Stomach (tissue), 9 donors: ENCODE results near the gene IKZF1. TPM values are rescaled to one million over a fixed set of nuclear protein-coding genes. Genes with fewer than 3 reads are reported as not detected.

ENCODE experiments used
- DNase-seq, 2 donors: peaks; one replicate each; pipeline versions ENCODE4 v3.0.0 to v3.0.0-alpha.2; 2013 to 2019
- H3K27ac ChIP-seq, 5 donors: fragments of 200-600 bp in 4 of 5; sonication (generic) in 4 of 5; one replicate each; pipeline ENCODE4 v1.5.1; 2013 to 2019; ENCODE audit warnings: mild to moderate bottlenecking in 1 of 5, moderate library complexity in 1 of 5
- H3K27me3 ChIP-seq, 3 donors: fragments of 200-600 bp; sonication (generic); one replicate each; pipeline ENCODE4 v1.5.1; 2017 to 2019; ENCODE audit warnings: mixed run types in 1 of 3
- H3K36me3 ChIP-seq, 4 donors: fragments of 200-600 bp; sonication (generic); 1 replicate in 3 of 4; 2 replicates in 1 of 4; pipeline ENCODE4 v1.5.1; 2016 to 2019
- H3K4me1 ChIP-seq, 4 donors: fragments of 200-600 bp; sonication (generic); one replicate each; pipeline ENCODE4 v1.5.1; 2016 to 2019
- H3K4me3 ChIP-seq, 4 donors: fragments of 200-600 bp; sonication (generic) in 3 of 4; one replicate each; pipeline ENCODE4 v1.5.1; 2016 to 2019; ENCODE audit warnings: mild to moderate bottlenecking in 1 of 4
- H3K9me3 ChIP-seq, 4 donors: fragments of 200-600 bp; sonication (generic); one replicate each; pipeline ENCODE4 v1.5.1; 2016 to 2019
- EP300 ChIP-seq: sonication (generic); formaldehyde crosslinking; IDR thresholded peaks from one replicate; pipeline ENCODE4 v1.6.1; 2017; ENCODE audit warnings: antibody characterized with exemption
- POLR2A ChIP-seq, 4 donors: fragments of 450-650 bp; IDR thresholded peaks; one replicate each; pipeline ENCODE4 v1.6.1; 2016; ENCODE audit warnings: antibody characterized with exemption in 4 of 4, control low read depth in 2 of 4, mild to moderate bottlenecking in 1 of 4, moderate library complexity in 1 of 4
- POLR2AphosphoS5 ChIP-seq, 3 donors: sonication (generic); formaldehyde crosslinking; IDR thresholded peaks; one replicate each; pipeline ENCODE4 v1.6.1; 2016; ENCODE audit warnings: antibody characterized with exemption in 3 of 3
- WGBS, 5 donors: extraction: QIAGEN DNeasy Blood & Tissue Kit in 3 of 5; methylation state at CpG; one replicate each; pipeline versions ENCODE4 v1.1.5 to v1.1.7; 2013 to 2018; 5-methylcytosine and 5-hydroxymethylcytosine counted together
- intact Hi-C: fragments of 100-400 bp; cut with DNase I; formaldehyde crosslinking; loops from one replicate; pipeline ENCODE4 v1.15.1; 2023; ENCODE audit warnings: low total_unique reads
- polyA plus RNA-seq, 3 donors: library from polyadenylated mRNA; stranded (reverse); fragments of 200-250 nt; gene quantifications; one replicate each; pipeline ENCODE4 v1.2.3, GENCODE V29; 2013
- total RNA-seq, 5 donors: library from RNA; depleted of rRNA; stranded (reverse); fragments of >200 nt; gene quantifications; one replicate each; pipeline versions ENCODE4 v1.1.0 to v1.2.3, GENCODE V29; 2014 to 2016
- TF ChIP-seq, protein P1 (sequence below), 7 experiments: fragments of 450-650 bp in 4 of 7; fragments of 200-600 bp in 3 of 7; sonication (generic) in 3 of 7; IDR thresholded peaks; one replicate each; pipeline ENCODE4 v1.5.1; 2016 to 2019; ENCODE audit warnings: antibody characterized with exemption in 7 of 7, control low read depth in 2 of 7, mild to moderate bottlenecking in 1 of 7
- donor health status: healthy with polysubstance abuse.
- donor health status: Bipolar disorder and iron deficiency.
- donor health status: healthy.

Gene IKZF1
- total and polyA plus RNA-seq, 8 donors = 1.5 to 139 (median 9.7) TPM

DNA sequence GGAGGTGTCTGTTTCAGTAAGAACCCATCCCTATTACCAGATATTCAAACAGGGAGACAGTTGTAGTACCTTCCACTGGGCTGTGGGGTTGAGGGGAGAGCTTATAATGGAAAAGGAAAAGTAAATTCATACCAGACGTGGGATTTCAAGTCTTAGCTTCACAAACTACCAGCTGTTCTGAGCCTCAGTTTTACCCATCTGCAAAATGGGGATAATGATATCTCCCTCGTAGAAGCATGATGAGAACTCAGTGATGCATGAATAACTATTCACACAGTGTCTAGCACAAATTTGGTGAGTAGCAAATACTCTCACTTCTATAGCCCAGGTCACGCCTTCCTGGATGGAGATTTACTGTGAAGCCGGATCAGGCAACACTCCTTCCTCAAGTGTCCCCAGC is 29.1 kb upstream of the IKZF1 start:
- Histone ChIP-seq H3K27ac (no peak overlapping the region), H3K27me3 (no peaks in the 10 kb centered on the region), H3K4me3 (no peak overlapping the region), H3K9me3 (no peaks in the 10 kb centered on the region), H3K4me1 (no peaks in the 10 kb centered on the region), H3K36me3 (no peaks in the 10 kb centered on the region)
- DNase-seq = no peak
- TF ChIP-seq, protein P1, sequence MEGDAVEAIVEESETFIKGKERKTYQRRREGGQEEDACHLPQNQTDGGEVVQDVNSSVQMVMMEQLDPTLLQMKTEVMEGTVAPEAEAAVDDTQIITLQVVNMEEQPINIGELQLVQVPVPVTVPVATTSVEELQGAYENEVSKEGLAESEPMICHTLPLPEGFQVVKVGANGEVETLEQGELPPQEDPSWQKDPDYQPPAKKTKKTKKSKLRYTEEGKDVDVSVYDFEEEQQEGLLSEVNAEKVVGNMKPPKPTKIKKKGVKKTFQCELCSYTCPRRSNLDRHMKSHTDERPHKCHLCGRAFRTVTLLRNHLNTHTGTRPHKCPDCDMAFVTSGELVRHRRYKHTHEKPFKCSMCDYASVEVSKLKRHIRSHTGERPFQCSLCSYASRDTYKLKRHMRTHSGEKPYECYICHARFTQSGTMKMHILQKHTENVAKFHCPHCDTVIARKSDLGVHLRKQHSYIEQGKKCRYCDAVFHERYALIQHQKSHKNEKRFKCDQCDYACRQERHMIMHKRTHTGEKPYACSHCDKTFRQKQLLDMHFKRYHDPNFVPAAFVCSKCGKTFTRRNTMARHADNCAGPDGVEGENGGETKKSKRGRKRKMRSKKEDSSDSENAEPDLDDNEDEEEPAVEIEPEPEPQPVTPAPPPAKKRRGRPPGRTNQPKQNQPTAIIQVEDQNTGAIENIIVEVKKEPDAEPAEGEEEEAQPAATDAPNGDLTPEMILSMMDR (IDR thresholded peaks at IDR 0.05) = no peak
- TF ChIP-seq POLR2A (IDR thresholded peaks at IDR 0.05) (no peak), POLR2AphosphoS5 (IDR thresholded peaks at IDR 0.05) (no peak), EP300 (no peak)
- WGBS, 5 donors = 74 to 88% (median 83%) methylated on average over 4 of the region's 4 CpGs
- intact Hi-C loops = no loop called here

DNA sequence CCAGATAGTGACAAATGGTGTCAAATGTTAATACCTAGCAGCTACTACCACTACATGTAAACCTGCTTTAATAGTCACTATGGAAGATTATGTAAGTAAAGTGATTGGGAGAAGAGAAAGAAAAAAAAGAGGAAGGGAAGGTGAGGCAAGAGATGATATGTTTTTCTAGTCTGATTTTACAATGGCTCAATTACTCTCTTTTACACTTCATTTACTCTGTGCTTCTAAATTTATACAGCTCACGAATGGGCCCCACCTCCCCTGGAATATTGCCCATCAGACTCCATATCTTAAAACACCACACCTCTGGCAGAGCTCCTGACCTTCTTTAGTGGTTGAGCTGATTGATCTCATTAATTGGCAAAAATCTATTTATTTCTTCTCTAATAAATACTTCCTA is 28.0 kb upstream of the IKZF1 start:
- Histone ChIP-seq H3K27me3 (no peaks in the 10 kb centered on the region), H3K4me1 (no peaks in the 10 kb centered on the region), H3K36me3 (no peaks in the 10 kb centered on the region), H3K9me3 (no peaks in the 10 kb centered on the region), H3K4me3 (no peak overlapping the region), H3K27ac (no peak overlapping the region)
- intact Hi-C loops = no loop called here
- 4 to 30% (median 13%) methylated on average over 1 of the region's 1 CpG for WGBS, 5 donors
- DNase-seq = no peak
- TF ChIP-seq EP300 (no peak), POLR2A (IDR thresholded peaks at IDR 0.05) (no peak), POLR2AphosphoS5 (IDR thresholded peaks at IDR 0.05) (no peak)
- TF ChIP-seq, protein P1 (IDR thresholded peaks at IDR 0.05) = no peak

DNA sequence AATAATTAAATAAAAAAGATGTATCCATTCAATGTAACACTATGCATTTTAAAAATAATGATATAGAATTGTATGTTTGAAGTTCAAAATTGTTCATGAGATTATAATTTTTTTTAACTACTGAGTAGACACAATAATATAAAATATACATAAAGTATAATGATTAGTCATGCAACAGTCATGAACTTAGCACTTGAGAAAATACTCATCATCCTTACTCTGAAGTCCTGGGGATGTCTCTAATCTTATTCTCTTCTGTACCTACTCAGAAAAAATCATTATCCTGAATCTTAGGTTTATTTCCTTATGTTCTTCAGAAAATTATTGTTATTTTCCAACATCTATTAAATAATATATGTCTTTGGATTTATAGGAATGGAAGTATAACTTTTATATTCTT is 26.4 kb upstream of the IKZF1 start:
- H3K36me3 ChIP-seq = no peaks in the 10 kb centered on the region
- H3K4me1 ChIP-seq = no peaks in the 10 kb centered on the region
- intact Hi-C loops = no loop called here
- H3K4me3 ChIP-seq = no peak overlapping the region
- H3K9me3 ChIP-seq = no peaks in the 10 kb centered on the region
- H3K27me3 ChIP-seq = no peaks in the 10 kb centered on the region
- no peak for DNase-seq
- TF ChIP-seq POLR2AphosphoS5 (IDR thresholded peaks at IDR 0.05) (no peak), EP300 (no peak), POLR2A (IDR thresholded peaks at IDR 0.05) (no peak)
- TF ChIP-seq, protein P1 (IDR thresholded peaks at IDR 0.05) = no peak
- H3K27ac ChIP-seq = no peak overlapping the region

DNA sequence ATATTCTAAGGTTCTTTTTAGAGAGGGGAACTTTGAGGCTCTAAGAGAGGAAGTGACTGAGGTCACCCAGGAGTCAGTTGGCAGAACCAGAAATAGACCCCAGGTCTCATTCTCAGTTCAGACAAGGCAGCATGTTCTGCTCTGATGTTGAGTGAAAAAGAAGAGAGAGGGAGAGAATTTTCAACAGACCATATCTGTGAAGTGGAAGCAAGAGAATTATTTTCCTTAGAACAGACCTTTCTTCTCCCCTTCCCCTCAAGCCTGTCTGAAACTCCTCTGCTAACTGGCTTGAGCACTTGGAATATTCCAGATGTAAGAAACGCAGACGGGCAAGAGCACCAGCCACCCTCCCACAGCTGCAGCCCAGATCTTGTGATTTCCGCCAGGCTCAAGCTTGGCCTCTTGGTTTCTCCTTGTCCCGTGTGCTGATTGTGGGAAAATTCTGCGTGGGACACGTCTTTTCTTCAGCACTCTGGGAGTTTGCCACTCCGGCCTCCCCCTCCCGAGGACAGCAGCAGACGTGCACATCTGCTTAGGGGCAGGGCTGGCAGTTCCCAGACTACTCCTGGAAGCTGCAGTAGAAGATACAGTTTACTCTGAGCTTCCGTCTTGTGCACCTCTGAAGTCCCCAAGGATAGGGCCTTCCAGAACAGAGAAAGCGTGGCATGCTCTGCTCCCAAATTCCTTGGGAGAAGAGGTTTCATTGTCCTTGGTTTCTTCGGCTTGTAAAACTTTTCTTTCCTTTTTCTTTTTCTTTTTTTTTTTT is 22.7 kb upstream of the IKZF1 start:
- H3K27me3 ChIP-seq = no peaks in the 10 kb centered on the region
- no peak overlapping the region for H3K4me3 ChIP-seq
- 67 to 80% (median 75%) methylated on average over 12 of the region's 12 CpGs for WGBS, 5 donors
- H3K27ac ChIP-seq = peak overlapping the region in 2 of 5 donors; percentile 40 to 50
- intact Hi-C loops = no loop called here
- no peaks in the 10 kb centered on the region for H3K36me3 ChIP-seq
- H3K4me1 ChIP-seq = peaks cover 0 to 3% (median 0%) of the 10 kb centered on the region in 4 donors
- H3K9me3 ChIP-seq = no peaks in the 10 kb centered on the region
- DNase-seq = peak in 1 of 2 donors; percentile 39
- no peak for TF ChIP-seq POLR2AphosphoS5 (IDR thresholded peaks at IDR 0.05)
- TF ChIP-seq POLR2A (IDR thresholded peaks at IDR 0.05) = no peak
- TF ChIP-seq, protein P1 (IDR thresholded peaks at IDR 0.05) = no peak
- no peak for TF ChIP-seq EP300
